Stimulated activated CD8-positive, alpha-beta memory T cell treated with anti-CD3 and anti-CD28 coated beads, Interleukin-7, amount 100 ng/mL, for 4 hours (primary cell): ENCODE data around the gene ANKRD34A.

Experiments used
- DNase-seq, 2 donors: peaks; one replicate each; pipeline ENCODE4 v3.0.0-alpha.2; 2020; ENCODE audit warnings: low read depth in 2 of 2

Gene ANKRD34A

GRCh38 chr1:145964328-145965118, at the start of gene ANKRD34A, which contains the start of gene POLR3GL:
Gene ANKRD34A (minus strand): TSS chr1:145964575. CDS start chr1:145961759, 2,816 bp downstream.
Gene POLR3GL (plus strand): TSS chr1:145964690. CDS start chr1:145974866, 10,176 bp downstream.
- DNase-seq = peak; percentile 85 to 87

DNA sequence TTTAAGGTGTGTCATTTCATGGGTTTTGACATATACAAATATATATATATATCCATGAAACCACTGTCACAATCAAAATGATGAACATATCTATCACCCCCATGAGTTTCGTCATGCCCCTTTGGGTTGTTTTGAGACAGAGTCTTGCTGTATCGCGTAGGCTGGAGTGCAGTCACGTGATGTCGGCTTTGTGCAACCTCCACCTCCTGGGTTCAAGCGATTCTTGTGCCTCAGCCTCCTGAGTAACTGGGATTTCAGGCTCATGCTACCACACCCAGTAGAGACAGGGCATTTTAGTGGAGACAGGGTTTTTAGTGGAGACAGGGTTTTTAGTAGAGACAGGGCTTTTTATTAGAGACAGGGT, 49.2 kb upstream of the ANKRD34A start:
- DNase-seq = no peak

DNA sequence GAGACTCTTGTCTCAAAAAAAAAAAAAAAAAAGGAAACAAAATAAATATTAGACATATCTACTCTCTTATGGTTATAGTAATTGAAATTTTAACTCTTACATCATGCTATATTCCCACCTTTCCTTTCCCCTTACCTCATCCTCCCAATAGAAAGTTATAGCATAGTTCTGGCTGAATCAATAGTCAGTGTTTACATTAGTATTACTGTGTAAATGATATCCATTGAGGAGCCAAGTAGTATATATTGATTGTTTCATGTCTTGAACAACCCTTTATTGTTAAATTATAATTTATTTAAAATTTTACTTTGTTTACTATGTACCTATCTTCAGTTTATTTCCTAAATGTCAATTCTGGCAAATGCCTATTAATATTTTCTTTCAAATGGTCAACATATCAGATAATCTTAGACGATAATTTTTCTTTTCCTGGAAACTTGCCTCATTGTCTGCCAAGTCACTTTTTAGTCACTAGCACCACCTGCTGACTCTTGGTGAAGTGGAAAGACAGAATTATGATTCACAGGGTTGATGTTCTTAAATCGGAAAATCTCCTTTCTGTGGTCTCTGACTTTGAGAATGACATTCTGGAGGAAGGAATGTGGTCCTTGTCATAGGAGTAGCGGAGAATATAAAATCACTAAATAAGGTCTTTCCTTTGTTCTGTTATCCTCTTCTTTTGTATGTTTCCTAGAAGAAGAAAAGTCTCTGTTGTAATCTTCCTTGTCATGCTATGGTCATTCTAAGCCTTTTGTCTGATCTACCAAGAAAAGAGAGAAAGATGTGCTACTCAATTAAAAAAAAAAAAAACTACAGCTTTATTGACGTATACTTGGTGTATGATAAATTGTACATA, 48.6 kb upstream of the ANKRD34A start:
- DNase-seq = peak in 1 of 2 donors; percentile 29

GRCh38 chr1:146010126-146010738, 45.9 kb upstream of the ANKRD34A start:
- no peak for DNase-seq

GRCh38 chr1:146007489-146008133, 43.2 kb upstream of the ANKRD34A start:
- DNase-seq = no peak

GRCh38 chr1:146001709-146002108, 37.3 kb upstream of the ANKRD34A start:
- DNase-seq = no peak

GRCh38 chr1:145999321-146000024, 35.1 kb upstream of the ANKRD34A start:
- DNase-seq = no peak

GRCh38 chr1:145997718-145998023, 33.3 kb upstream of the ANKRD34A start:
- DNase-seq = no peak

DNA sequence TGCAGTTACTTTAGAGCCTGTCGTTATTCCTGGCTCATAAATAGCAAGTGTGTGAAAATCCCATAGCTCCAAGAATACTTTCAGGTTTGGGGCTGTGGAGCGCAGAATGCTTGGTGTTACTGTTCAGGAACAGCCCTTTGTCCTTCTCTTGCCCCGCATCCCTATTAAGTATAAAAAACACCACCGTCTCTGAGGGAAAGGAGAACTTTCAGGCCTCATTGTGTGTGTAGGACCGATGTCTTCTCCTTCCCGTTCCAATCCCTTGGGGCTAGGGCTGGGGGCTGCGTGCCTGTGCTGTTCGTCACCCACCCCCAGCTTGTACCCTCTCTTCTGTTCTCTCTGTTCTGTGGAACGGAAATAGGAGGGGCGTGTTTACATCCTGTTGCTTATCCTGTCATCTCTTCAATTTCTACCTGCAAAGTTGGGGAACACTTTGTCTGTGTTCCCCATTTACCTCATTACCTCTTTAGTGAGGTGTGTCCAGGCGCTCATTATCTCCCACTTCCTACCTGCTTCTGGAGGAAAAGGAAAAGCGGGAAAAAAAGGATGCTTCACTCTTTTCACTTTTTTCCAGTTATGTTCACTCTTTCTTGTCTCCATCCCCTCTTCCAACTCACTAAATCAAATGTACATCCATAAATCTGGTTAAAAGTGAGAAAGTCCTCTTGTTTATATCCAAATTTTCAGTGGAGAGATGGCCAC, 32.8 kb upstream of the ANKRD34A start:
- DNase-seq = no peak

GRCh38 chr1:145996433-145997015, 32.1 kb upstream of the ANKRD34A start, which contains the start of gene TXNIP:
Gene TXNIP (minus strand): TSS chr1:145996579. CDS start chr1:145996266, 313 bp downstream.
- DNase-seq = peak; percentile 85 to 89

GRCh38 chr1:145995964-145996432, 31.6 kb upstream of the ANKRD34A start:
- DNase-seq = no peak

- DNase-seq = no peak
Measured at GRCh38 chr1:145995148-145995881, 30.9 kb upstream of the ANKRD34A start.

DNA sequence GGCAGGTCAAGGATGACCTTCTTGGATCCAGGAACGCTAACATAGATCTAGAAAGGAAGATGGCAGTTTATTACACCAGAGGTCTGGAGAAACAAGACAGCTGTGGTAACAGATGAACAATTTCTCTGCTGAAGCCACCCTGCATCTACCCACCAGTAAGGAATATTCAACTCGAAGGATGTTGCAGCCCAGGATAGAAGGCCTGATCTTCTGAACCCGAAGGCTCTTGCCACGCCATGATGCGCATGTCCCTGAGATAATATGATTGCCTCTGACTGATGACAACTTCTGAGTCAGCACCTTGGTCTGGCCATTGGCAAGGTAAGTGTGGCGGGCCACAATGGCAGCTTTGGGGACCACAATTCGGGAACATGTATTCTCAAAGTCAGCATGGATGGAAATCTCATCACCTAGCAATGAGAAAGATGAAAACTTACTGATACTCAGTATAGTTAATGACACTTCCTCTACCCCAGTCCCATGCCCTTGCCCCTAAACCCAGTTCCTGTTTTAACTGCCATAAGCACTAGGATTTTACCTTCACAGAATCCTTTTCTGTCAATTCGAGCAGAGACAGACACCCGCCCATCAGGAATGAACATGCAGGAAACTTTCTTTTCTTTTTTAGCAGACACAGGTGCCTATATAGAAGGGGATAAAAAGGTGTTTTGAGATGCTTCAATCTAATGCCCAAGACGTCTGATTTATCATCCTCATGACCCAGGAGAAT, 30.2 kb upstream of the ANKRD34A start:
- DNase-seq = no peak

DNA sequence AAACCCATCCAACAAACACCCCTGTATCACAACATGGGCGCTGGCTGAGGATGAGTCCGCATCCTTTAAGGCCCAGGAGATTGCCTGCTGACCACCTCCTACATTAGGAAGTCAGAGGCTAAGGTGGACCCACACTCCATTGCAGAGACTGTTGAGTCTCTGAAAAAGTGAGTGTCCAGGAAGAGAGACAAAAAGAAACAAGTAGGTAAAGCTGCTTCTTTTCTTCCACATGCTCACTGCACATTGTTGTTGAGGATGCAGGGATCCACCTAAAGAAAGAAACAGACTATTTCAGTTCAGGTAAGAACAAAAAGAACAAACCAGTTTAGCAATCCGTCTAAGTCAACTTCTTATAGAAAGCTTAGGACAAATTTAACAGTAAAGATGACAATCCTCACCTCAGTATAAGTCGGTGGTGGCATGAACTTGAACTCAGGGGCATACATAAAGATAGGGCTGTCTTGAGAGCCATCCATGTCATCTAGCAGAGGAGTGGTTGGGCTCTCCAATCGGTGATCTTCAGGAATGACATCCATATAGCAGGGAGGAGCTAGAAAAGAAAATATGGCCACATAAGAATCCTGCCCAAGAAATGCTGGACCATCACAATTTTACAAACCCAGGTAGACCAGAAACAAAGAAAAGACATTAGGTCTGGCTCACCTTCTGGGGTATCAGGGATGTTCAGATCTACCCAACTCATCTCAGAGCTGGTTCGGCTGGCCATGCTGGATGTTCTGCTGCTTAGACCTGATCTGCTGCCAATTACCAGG, 29.4 kb upstream of the ANKRD34A start:
- DNase-seq = no peak

DNA sequence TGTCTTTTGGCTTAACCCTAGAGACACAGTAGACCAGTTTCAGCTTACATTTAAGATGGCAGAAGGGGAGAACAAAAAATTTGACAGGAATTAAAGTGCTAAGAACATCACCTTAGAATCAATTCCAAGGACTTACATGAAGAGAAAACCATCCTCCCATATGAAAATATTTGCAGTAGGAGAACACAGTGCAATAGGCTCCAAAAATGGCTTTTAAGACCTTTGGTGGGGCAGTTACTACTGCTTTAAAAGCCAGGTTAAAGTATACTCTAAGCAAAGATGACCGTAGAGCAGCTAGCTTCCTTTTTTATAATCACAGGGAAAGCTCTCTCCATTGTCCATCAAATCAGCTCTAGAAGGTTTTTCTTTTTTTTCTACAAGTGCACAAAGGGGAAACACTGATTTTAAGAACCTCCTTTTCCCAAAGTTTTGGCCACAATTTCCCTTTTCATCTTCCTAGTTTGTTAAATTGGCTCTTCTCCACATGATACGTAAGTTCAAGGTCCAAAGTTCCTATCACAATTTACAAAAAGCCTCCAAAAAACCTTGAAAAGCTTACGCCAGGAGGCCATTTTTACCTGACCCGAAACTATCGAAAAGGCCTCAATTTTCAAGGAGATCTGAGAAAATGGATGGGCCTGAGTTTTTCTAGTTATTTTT, 28.7 kb upstream of the ANKRD34A start:
- DNase-seq = no peak

DNA sequence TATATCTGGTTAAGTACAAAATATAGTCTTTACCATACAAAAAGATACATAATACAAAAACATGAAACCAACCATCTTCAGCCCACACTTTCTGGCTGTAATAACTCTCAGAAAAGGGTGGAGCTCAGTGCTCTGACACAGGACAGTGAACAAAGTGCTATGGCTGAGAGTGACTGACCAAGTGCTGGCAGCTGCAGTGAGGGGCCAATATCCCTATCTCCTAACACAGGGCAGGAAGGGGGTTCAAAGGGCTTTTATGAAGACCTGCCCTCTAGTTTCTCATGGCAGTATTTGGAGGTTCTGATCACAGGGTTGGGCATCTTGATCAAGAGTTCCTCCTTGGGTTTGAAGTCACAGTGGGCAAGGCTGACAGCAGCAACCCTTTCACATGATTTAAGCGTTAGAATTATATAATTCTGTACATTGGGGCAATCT, 28.1 kb upstream of the ANKRD34A start:
- DNase-seq = no peak

- DNase-seq = no peak
Measured at GRCh38 chr1:145991735-145992412, 27.5 kb upstream of the ANKRD34A start.
